Astrocyte (in vitro differentiated cells and primary cell): Measurements from ENCODE around the gene ABCF3. TPM values are rescaled to one million over a fixed set of nuclear protein-coding genes. Genes with fewer than 3 reads are reported as not detected.

Source experiments
- DNase-seq: peaks from one replicate; pipeline ENCODE4 v3.0.0-alpha.2; 2010; ENCODE audit warnings: low read depth
- FAIRE-seq: peaks from 2 replicates; lab custom pipeline; 2011; peaks lifted over from hg19 to GRCh38; lab: Jason Lieb, UNC
- H2AFZ ChIP-seq: 2 replicates; pipeline ENCODE4 v1.6.0; 2012; ENCODE audit warnings: low read depth, low read length, inconsistent platforms
- H3K27ac ChIP-seq: 2 replicates; pipeline ENCODE4 v1.5.1; 2011; ENCODE audit warnings: low read depth, low read length, inconsistent platforms
- H3K27me3 ChIP-seq: 2 replicates; pipeline ENCODE4 v1.6.0; 2011; ENCODE audit warnings: low read length, inconsistent platforms; ENCODE audit not compliant: insufficient read depth
- H3K36me3 ChIP-seq: 2 replicates; pipeline ENCODE4 v1.5.1; 2011; ENCODE audit warnings: low read length, inconsistent platforms; ENCODE audit not compliant: insufficient read depth
- H3K4me1 ChIP-seq: 2 replicates; pipeline ENCODE4 v1.5.1; 2011; ENCODE audit warnings: low read length, inconsistent platforms; ENCODE audit not compliant: insufficient read depth
- H3K4me2 ChIP-seq: 2 replicates; pipeline ENCODE4 v1.6.0; 2012; ENCODE audit warnings: low read length, inconsistent platforms
- H3K4me3 ChIP-seq: 2 replicates; pipeline ENCODE4 v1.5.1; 2011; ENCODE audit warnings: low read depth, mild to moderate bottlenecking, low read length, inconsistent platforms; ENCODE audit not compliant: insufficient read depth
- H3K79me2 ChIP-seq: 2 replicates; pipeline ENCODE4 v1.6.0; 2012; ENCODE audit warnings: mild to moderate bottlenecking, low read length, inconsistent platforms; ENCODE audit not compliant: insufficient read depth
- H3K9ac ChIP-seq: 2 replicates; pipeline ENCODE4 v1.6.0; 2012; ENCODE audit warnings: mild to moderate bottlenecking, low read length, inconsistent platforms
- H3K9me3 ChIP-seq: 2 replicates; pipeline ENCODE4 v1.5.1; 2012; ENCODE audit warnings: low read depth, mild to moderate bottlenecking, low read length, inconsistent platforms; ENCODE audit not compliant: insufficient read depth
- H4K20me1 ChIP-seq: 2 replicates; pipeline ENCODE4 v1.6.0; 2012; ENCODE audit warnings: low read length, inconsistent platforms; ENCODE audit not compliant: insufficient read depth
- H3K27ac Mint-ChIP-seq: one replicate; pipeline ENCODE4 v1.8.0; 2021; ENCODE audit warnings: mild to moderate bottlenecking, mixed read lengths; ENCODE audit not compliant: unreplicated experiment
- H3K27me3 Mint-ChIP-seq: one replicate; pipeline ENCODE4 v1.8.0; 2021; ENCODE audit warnings: low read depth, mixed read lengths; ENCODE audit not compliant: unreplicated experiment
- H3K36me3 Mint-ChIP-seq: one replicate; pipeline ENCODE4 v1.8.0; 2021; ENCODE audit warnings: low read depth, mixed read lengths; ENCODE audit not compliant: unreplicated experiment
- H3K4me1 Mint-ChIP-seq: one replicate; pipeline ENCODE4 v1.8.0; 2021; ENCODE audit warnings: low read depth, mixed read lengths; ENCODE audit not compliant: unreplicated experiment
- H3K4me3 Mint-ChIP-seq: one replicate; pipeline ENCODE4 v1.8.0; 2021; ENCODE audit warnings: mild to moderate bottlenecking, moderate library complexity, mixed read lengths; ENCODE audit not compliant: unreplicated experiment
- H3K9me3 Mint-ChIP-seq: one replicate; pipeline ENCODE4 v1.8.0; 2021; ENCODE audit warnings: mild to moderate bottlenecking, mixed read lengths; ENCODE audit not compliant: unreplicated experiment
- EZH2 ChIP-seq: IDR thresholded peaks from 2 replicates; pipeline ENCODE4 v1.6.1; 2012; ENCODE audit warnings: mild to moderate bottlenecking, low read length, inconsistent platforms; ENCODE audit not compliant: insufficient read depth
- total RNA-seq: library from RNA; stranded (reverse); gene quantifications from 2 replicates; pipeline ENCODE4 v1.2.1, GENCODE V29; 2021
- TF ChIP-seq, protein P1 (sequence below): IDR thresholded peaks from 2 replicates; pipeline ENCODE4 v1.5.1; 2011; ENCODE audit warnings: low read depth, mild to moderate bottlenecking, inconsistent platforms, low read length, moderate library complexity; ENCODE audit not compliant: insufficient read depth

ABCF3 gene
- total RNA-seq, 1 donor from 2014 or later, result 70.9 TPM

DNA sequence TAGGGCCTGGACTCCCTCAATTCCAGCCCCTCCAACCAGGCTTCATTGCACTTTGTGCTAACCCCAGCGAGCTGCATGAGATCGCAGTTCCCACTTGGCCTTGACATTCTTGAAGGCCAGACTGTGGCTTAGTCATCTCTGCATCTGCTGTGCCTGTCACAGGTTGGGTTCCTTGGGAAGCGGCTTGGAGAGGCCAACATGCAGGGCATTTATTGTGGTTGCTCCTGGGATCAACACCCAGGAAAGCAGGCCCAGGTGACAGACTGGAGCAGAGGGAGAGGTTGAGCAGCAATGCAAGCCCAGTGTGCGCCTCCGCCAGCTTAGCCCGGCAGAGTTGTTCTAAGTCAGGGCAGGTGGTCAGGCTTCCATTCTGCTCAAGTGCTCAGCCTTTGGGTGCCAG lies 10.5 kb downstream of the ABCF3 start:
- no peaks in the 10 kb centered on the region for H3K4me1 ChIP-seq
- H3K79me2 ChIP-seq, result no peaks in the 10 kb centered on the region
- peaks cover 15% of the 10 kb centered on the region for H4K20me1 ChIP-seq
- Mint-ChIP-seq H3K36me3 (peaks cover 22% of the 10 kb centered on the region), H3K4me1 (peaks cover 5% of the 10 kb centered on the region), H3K4me3 (no peak overlapping the region), H3K27ac (no peak overlapping the region), H3K27me3 (no peaks in the 10 kb centered on the region), H3K9me3 (no peaks in the 10 kb centered on the region)
- no peak overlapping the region for H3K4me3 ChIP-seq
- no peak overlapping the region for H3K27ac ChIP-seq
- FAIRE-seq, result no peak
- no peak overlapping the region for H3K4me2 ChIP-seq
- no peak overlapping the region for H3K9ac ChIP-seq
- no peak for DNase-seq
- no peaks in the 10 kb centered on the region for H3K27me3 ChIP-seq
- H3K9me3 ChIP-seq, result no peaks in the 10 kb centered on the region
- peaks cover 32% of the 10 kb centered on the region for H3K36me3 ChIP-seq
- TF ChIP-seq, protein P1, sequence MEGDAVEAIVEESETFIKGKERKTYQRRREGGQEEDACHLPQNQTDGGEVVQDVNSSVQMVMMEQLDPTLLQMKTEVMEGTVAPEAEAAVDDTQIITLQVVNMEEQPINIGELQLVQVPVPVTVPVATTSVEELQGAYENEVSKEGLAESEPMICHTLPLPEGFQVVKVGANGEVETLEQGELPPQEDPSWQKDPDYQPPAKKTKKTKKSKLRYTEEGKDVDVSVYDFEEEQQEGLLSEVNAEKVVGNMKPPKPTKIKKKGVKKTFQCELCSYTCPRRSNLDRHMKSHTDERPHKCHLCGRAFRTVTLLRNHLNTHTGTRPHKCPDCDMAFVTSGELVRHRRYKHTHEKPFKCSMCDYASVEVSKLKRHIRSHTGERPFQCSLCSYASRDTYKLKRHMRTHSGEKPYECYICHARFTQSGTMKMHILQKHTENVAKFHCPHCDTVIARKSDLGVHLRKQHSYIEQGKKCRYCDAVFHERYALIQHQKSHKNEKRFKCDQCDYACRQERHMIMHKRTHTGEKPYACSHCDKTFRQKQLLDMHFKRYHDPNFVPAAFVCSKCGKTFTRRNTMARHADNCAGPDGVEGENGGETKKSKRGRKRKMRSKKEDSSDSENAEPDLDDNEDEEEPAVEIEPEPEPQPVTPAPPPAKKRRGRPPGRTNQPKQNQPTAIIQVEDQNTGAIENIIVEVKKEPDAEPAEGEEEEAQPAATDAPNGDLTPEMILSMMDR, result no peak
- TF ChIP-seq EZH2, result no peak
- no peak overlapping the region for H2AFZ ChIP-seq

DNA sequence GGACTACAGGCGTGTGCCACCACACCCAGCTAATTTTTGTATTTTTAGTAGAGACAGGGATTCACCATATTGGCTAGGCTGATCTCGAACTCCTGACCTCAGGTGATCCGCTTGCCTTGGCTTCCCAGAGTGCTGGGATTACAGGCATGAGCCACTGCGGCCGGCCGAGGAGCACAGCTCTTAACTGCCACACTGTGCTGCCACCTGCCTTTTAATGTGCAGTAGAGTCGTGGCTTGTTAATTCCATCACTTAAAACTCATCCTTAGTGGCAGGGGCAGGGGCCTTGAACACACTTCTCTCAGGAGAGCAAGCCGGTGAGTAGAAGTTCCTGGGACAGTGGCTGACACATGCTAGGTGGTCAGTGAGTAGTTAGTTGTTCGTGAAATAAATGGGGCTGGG lies 12.5 kb downstream of the ABCF3 start:
- no peak overlapping the region for H3K27ac ChIP-seq

DNA sequence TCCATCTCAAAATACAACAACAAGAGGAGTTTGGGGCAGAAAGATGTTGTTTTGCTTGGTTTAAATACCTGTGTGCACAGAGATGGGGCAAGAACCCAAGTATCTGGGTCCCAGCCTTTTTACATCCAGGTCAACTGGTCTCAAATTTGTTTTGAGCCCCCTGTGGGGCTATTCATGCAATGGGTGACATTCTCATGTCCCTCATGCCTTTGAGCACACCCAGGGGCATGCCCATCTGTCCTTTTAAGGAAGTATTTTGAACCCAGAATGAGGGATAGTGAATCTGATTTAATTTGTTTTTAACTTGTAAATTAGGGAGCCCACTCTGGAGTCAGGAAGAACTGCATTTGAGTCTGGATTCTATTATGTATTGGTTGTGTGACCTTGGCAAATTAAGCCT lies 14.8 kb downstream of the ABCF3 start:
- Histone ChIP-seq H3K4me2 (no peak overlapping the region), H3K36me3 (peaks cover under 1% of the 10 kb centered on the region), H2AFZ (no peak overlapping the region), H3K4me1 (no peaks in the 10 kb centered on the region), H3K27ac (no peak overlapping the region), H3K79me2 (no peaks in the 10 kb centered on the region), H3K4me3 (no peak overlapping the region), H3K9me3 (no peaks in the 10 kb centered on the region), H4K20me1 (no peaks in the 10 kb centered on the region), H3K27me3 (peaks cover 6% of the 10 kb centered on the region), H3K9ac (no peak overlapping the region)
- H3K9me3 Mint-ChIP-seq, result no peaks in the 10 kb centered on the region
- H3K4me3 Mint-ChIP-seq, result no peak overlapping the region
- TF ChIP-seq, protein P1, result no peak
- TF ChIP-seq EZH2, result no peak
- DNase-seq, result no peak
- peaks cover 3% of the 10 kb centered on the region for H3K36me3 Mint-ChIP-seq
- FAIRE-seq, result no peak
- peaks cover 4% of the 10 kb centered on the region for H3K4me1 Mint-ChIP-seq
- H3K27ac Mint-ChIP-seq, result no peak overlapping the region
- peaks cover 3% of the 10 kb centered on the region for H3K27me3 Mint-ChIP-seq

More for the DNA sequence above, 12.5 kb downstream of the ABCF3 start:
- H3K4me1 ChIP-seq, result no peaks in the 10 kb centered on the region
- H3K9me3 ChIP-seq, result no peaks in the 10 kb centered on the region
- TF ChIP-seq, protein P1, result no peak
- TF ChIP-seq EZH2, result no peak
- no peak overlapping the region for H3K4me3 ChIP-seq
- Mint-ChIP-seq H3K27me3 (no peaks in the 10 kb centered on the region), H3K27ac (no peak overlapping the region), H3K4me1 (peaks cover 5% of the 10 kb centered on the region), H3K9me3 (no peaks in the 10 kb centered on the region), H3K4me3 (no peak overlapping the region), H3K36me3 (peaks cover 16% of the 10 kb centered on the region)
- peaks cover 15% of the 10 kb centered on the region for H3K36me3 ChIP-seq
- peaks cover 3% of the 10 kb centered on the region for H3K27me3 ChIP-seq
- DNase-seq, result no peak
- H3K4me2 ChIP-seq, result no peak overlapping the region
- H2AFZ ChIP-seq, result no peak overlapping the region
- H3K79me2 ChIP-seq, result no peaks in the 10 kb centered on the region
- H4K20me1 ChIP-seq, result peaks cover 7% of the 10 kb centered on the region
- FAIRE-seq, result no peak
- no peak overlapping the region for H3K9ac ChIP-seq
